MM.1S (cell line): Measurements from ENCODE around the gene CDK5RAP2.

ENCODE experiments used
- CTCF ChIP-seq: fragments of 300-600 bp; sonication (generic); IDR thresholded peaks from 2 replicates; pipeline ENCODE4 v1.5.1; 2016; ENCODE audit warnings: antibody characterized with exemption, low read length, mixed read lengths
- EZH2 ChIP-seq: fragments of 300-600 bp; sonication (generic); optimal IDR thresholded peaks from 2 replicates; pipeline ENCODE3; 2017; ENCODE audit warnings: low read depth, mild to moderate bottlenecking, antibody characterized with exemption, low read length, mixed read lengths
- EZH2phosphoT487 ChIP-seq: fragments of 300-600 bp; sonication (generic); IDR thresholded peaks from 2 replicates; pipeline ENCODE4 v1.6.1; 2018; ENCODE audit warnings: antibody characterized with exemption, low read length

- TF ChIP-seq CTCF, result no peak
- TF ChIP-seq EZH2, result no peak
- no peak for TF ChIP-seq EZH2phosphoT487
These were observed 184.6 kb downstream of the CDK5RAP2 start for GRCh38 chr9:120395376-120395775.
